ENCODE measurements around the gene DHRS3. TPM values are rescaled to one million over a fixed set of nuclear protein-coding genes. Genes with fewer than 3 reads are reported as not detected.

DHRS3 gene
- total RNA-seq, 2 experiments from 2014 or later = 45.5 to 45.7 TPM

DNA sequence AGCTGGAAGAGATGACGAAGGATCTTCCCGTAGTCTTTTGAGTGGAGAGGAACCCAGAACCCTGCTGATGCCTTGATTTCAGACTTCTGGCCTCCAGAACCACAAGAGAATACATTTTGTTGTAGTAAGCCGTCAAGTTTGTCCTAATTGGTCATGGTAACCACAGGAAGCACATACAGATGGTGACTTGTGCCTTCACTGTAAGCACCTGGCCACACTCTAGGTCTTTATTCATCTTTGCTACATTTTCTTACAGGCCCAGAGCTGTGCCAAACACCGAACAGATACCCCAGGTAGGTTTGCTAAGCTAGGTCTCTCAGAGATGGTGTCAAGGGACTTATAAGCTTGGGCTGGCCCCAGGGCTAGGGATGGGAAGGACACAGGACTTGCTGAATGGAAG, 4.8 kb downstream of the DHRS3 start:
- intact Hi-C loops (cut with micrococcal nuclease) = no loop called here
- Mint-ChIP-seq H3K4me3 (no peak overlapping the region), H3K9me3 (no peaks in the 10 kb centered on the region), H3K27me3 (ENCODE audit: low read depth) (no peaks in the 10 kb centered on the region), H3K36me3 (ENCODE audit: low read depth) (peaks cover 32% of the 10 kb centered on the region), H3K27ac (no peak overlapping the region), H3K4me1 (ENCODE audit: low read depth) (peaks cover 68% of the 10 kb centered on the region)
- CTCF ChIA-PET = interaction anchor here (0.6 to 2.3 kb wide), 2 partner anchors 11 to 258 kb away, joined by 3 to 7 read pairs; no protein-coding TSS in a partner anchor
- DNase-seq = no peak

DNA sequence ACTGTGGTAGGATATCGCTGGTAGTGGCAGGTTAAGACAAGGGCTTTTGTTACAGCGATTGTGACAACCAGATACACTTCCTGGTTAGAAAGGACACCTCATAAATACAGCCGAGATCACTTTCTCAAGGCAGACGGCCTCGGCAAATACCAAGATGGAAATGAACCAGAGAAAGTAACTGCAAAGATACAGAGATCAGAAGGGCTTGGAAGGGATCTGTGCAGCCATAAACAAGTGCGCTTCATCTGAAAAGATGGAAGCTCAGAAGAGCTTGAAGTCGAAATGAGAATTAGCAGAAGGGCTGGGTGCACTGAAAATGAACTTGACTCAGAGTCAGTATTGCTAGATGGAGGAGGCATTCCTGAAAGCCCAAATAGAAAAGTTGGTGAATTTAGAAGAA, 7.1 kb downstream of the DHRS3 start:
- Mint-ChIP-seq H3K27me3 (ENCODE audit: low read depth) (no peaks in the 10 kb centered on the region), H3K9me3 (peaks cover 10% of the 10 kb centered on the region), H3K4me1 (ENCODE audit: low read depth) (peaks cover 81% of the 10 kb centered on the region), H3K36me3 (ENCODE audit: low read depth) (peaks cover 47% of the 10 kb centered on the region), H3K27ac (no peak overlapping the region), H3K4me3 (no peak overlapping the region)
- CTCF ChIA-PET = no interaction called here
- DNase-seq = no peak
- intact Hi-C loops (cut with micrococcal nuclease) = no loop called here

GRCh38 chr1:12610305-12610935, 7.6 kb downstream of the DHRS3 start:
- Mint-ChIP-seq H3K4me3 (no peak overlapping the region), H3K36me3 (ENCODE audit: low read depth) (peaks cover 44% of the 10 kb centered on the region), H3K27ac (no peak overlapping the region), H3K4me1 (ENCODE audit: low read depth) (peaks cover 79% of the 10 kb centered on the region), H3K27me3 (ENCODE audit: low read depth) (no peaks in the 10 kb centered on the region), H3K9me3 (peaks cover 10% of the 10 kb centered on the region)
- CTCF ChIA-PET = interaction anchor here (0.7 kb wide), 1 partner anchor 465 kb away, joined by 3 read pairs; no protein-coding TSS in a partner anchor
- intact Hi-C loops (cut with micrococcal nuclease) = no loop called here
- DNase-seq = no peak

DNA sequence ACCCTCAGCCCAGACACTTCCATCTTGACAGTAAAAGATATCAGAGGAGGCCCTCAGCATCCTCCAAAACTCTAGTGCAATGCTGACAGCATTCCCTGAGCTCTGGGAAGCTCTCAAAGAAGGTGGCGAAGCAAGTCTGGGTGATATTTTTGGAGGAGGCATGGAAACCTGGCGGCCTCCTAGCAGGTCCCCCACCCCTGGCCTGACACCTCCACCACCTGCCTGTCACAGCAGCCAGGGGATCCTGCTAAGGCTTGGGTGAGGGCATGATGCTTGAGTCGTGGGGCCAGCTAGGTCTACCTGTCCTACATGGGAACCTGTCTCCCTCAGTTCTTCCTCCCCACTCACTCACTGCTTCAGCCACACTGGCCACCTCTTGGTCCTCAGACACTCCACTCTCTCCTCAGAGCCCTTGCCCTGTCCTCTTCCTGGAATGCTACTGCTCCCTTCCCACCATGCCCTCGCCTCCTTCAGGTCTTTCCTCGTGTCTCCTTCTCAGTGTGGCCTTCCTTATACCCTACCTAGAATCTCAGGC, 8.5 kb downstream of the DHRS3 start:
- Mint-ChIP-seq H3K9me3 (peaks cover 10% of the 10 kb centered on the region), H3K4me1 (ENCODE audit: low read depth) (peaks cover 77% of the 10 kb centered on the region), H3K27me3 (ENCODE audit: low read depth) (no peaks in the 10 kb centered on the region), H3K36me3 (ENCODE audit: low read depth) (peaks cover 40% of the 10 kb centered on the region), H3K27ac (no peak overlapping the region), H3K4me3 (no peak overlapping the region)
- CTCF ChIA-PET = no interaction called here
- DNase-seq = no peak
- intact Hi-C loops (cut with micrococcal nuclease) = no loop called here

DNA sequence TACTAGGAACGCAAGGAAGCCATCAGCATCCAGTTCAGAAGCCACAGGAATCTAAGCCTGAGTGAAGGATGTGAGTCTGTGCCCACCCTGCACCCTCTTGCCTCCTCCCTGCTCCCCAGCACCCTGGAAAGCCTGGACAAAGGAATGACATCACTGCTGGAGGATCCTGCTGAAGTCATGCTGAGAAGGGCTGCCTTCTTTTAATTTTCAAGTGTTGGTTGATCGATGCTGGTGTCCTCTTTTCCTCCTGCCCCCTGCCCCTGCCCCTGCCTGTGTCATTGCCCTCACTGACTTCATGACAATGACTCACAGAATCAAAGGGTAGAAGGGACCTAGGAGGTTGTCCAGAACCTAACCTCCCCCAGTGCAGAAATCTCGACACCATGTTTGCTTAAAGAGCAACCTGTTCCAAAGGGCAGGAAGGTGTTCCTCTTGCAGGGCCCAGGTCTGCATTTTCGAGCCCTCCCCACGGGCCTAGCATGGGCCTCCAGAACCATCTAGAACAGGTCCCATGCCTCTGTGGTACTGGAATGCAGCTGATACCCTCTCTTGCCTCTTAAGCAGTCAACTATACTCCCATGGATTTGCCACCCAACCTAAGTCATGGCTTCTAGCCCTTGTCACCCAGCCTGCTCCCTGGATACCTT, 9.6 kb downstream of the DHRS3 start:
- Mint-ChIP-seq H3K4me3 (no peak overlapping the region), H3K36me3 (ENCODE audit: low read depth) (peaks cover 48% of the 10 kb centered on the region), H3K27ac (no peak overlapping the region), H3K4me1 (ENCODE audit: low read depth) (peaks cover 79% of the 10 kb centered on the region), H3K9me3 (peaks cover 10% of the 10 kb centered on the region), H3K27me3 (ENCODE audit: low read depth) (no peaks in the 10 kb centered on the region)
- intact Hi-C loops (cut with micrococcal nuclease) = no loop called here
- CTCF ChIA-PET = no interaction called here
- no peak for DNase-seq

DNA sequence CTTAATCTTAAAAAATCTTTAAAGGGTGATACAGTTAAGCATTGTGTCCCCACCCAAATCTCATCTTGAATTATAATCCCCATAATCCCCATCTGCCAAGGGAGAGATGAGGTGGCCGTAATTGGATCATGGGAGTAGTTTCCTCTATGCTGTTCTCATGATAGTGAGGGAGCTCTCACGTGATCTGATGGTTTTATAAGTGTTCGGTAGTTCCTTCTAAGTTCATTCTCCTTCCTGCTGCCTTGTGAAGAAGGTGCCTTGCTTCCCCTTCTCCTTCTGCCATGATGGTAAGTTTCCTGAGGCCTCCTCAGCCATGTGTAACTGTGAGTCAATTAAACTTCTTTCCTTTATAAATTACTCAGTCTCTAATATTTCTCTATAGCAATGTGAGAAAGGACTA, 10.7 kb downstream of the DHRS3 start:
- Mint-ChIP-seq H3K9me3 (peaks cover 10% of the 10 kb centered on the region), H3K27ac (no peak overlapping the region), H3K4me1 (ENCODE audit: low read depth) (peaks cover 81% of the 10 kb centered on the region), H3K27me3 (ENCODE audit: low read depth) (no peaks in the 10 kb centered on the region), H3K4me3 (no peak overlapping the region), H3K36me3 (ENCODE audit: low read depth) (peaks cover 43% of the 10 kb centered on the region)
- no peak for DNase-seq
- CTCF ChIA-PET = interaction anchor here (1.7 kb wide), 1 partner anchor 9 kb away, joined by 7 read pairs; no protein-coding TSS in a partner anchor
- intact Hi-C loops (cut with micrococcal nuclease) = no loop called here

GRCh38 chr1:12604986-12605385, 13.0 kb downstream of the DHRS3 start:
- H3K9me3 Mint-ChIP-seq = peaks cover 10% of the 10 kb centered on the region
- no peak for DNase-seq
- no peak overlapping the region for H3K4me3 Mint-ChIP-seq
- peaks cover 76% of the 10 kb centered on the region for H3K4me1 Mint-ChIP-seq (ENCODE audit: low read depth)
- intact Hi-C loops (cut with micrococcal nuclease) = loop anchor here (1.0 to 5.0 kb wide), 8 partner anchors 13 to 309 kb away; partner anchors contain the start of gene DHRS3
- no peaks in the 10 kb centered on the region for H3K27me3 Mint-ChIP-seq (ENCODE audit: low read depth)
- H3K27ac Mint-ChIP-seq = peak overlapping the region; percentile 79
- H3K36me3 Mint-ChIP-seq (ENCODE audit: low read depth) = peaks cover 35% of the 10 kb centered on the region
- CTCF ChIA-PET = interaction anchor here (0.6 to 2.0 kb wide), 2 partner anchors 11 to 134 kb away, joined by 3 to 14 read pairs; partner anchors contain the start of gene DHRS3

- peaks cover 33% of the 10 kb centered on the region for H3K36me3 Mint-ChIP-seq (ENCODE audit: low read depth)
- CTCF ChIA-PET = interaction anchor here (0.6 to 2.0 kb wide), 2 partner anchors 12 to 134 kb away, joined by 3 to 14 read pairs; partner anchors contain the start of gene DHRS3
- H3K4me3 Mint-ChIP-seq = peak overlapping the region; percentile 10
- peak; percentile 90 for DNase-seq
- peaks cover 71% of the 10 kb centered on the region for H3K4me1 Mint-ChIP-seq (ENCODE audit: low read depth)
- H3K9me3 Mint-ChIP-seq = peaks cover 10% of the 10 kb centered on the region
- no peaks in the 10 kb centered on the region for H3K27me3 Mint-ChIP-seq (ENCODE audit: low read depth)
- intact Hi-C loops (cut with micrococcal nuclease) = loop anchor here (1.0 to 5.0 kb wide), 8 partner anchors 14 to 308 kb away; partner anchors contain the start of gene DHRS3
- H3K27ac Mint-ChIP-seq = peak overlapping the region; percentile 79
Observed at GRCh38 chr1:12604114-12604874, 13.7 kb downstream of the DHRS3 start.

GRCh38 chr1:12603224-12603623, 14.8 kb downstream of the DHRS3 start:
- CTCF ChIA-PET = interaction anchor here (0.9 to 2.0 kb wide), 2 partner anchors 13 to 161 kb away, joined by 3 to 14 read pairs; partner anchors contain the start of gene DHRS3
- Mint-ChIP-seq H3K27ac (peak overlapping the region; percentile 30), H3K4me3 (no peak overlapping the region), H3K4me1 (ENCODE audit: low read depth) (peaks cover 65% of the 10 kb centered on the region), H3K9me3 (peaks cover 10% of the 10 kb centered on the region), H3K27me3 (ENCODE audit: low read depth) (no peaks in the 10 kb centered on the region), H3K36me3 (ENCODE audit: low read depth) (peaks cover 28% of the 10 kb centered on the region)
- no peak for DNase-seq
- intact Hi-C loops (cut with micrococcal nuclease) = loop anchor here (5.0 kb wide), 1 partner anchor 196 kb away; no protein-coding TSS in a partner anchor

- H3K4me1 Mint-ChIP-seq (ENCODE audit: low read depth) = peaks cover 68% of the 10 kb centered on the region
- no peak overlapping the region for H3K4me3 Mint-ChIP-seq
- CTCF ChIA-PET = interaction anchor here (0.9 to 1.6 kb wide), 2 partner anchors 12 to 161 kb away, joined by 3 to 7 read pairs; no protein-coding TSS in a partner anchor
- DNase-seq = no peak
- intact Hi-C loops (cut with micrococcal nuclease) = loop anchor here (5.0 kb wide), 1 partner anchor 195 kb away; no protein-coding TSS in a partner anchor
- peaks cover 8% of the 10 kb centered on the region for H3K9me3 Mint-ChIP-seq
- H3K36me3 Mint-ChIP-seq (ENCODE audit: low read depth) = peaks cover 23% of the 10 kb centered on the region
- no peaks in the 10 kb centered on the region for H3K27me3 Mint-ChIP-seq (ENCODE audit: low read depth)
- H3K27ac Mint-ChIP-seq = no peak overlapping the region
Observed at GRCh38 chr1:12602659-12603024, 15.4 kb downstream of the DHRS3 start.

DNA sequence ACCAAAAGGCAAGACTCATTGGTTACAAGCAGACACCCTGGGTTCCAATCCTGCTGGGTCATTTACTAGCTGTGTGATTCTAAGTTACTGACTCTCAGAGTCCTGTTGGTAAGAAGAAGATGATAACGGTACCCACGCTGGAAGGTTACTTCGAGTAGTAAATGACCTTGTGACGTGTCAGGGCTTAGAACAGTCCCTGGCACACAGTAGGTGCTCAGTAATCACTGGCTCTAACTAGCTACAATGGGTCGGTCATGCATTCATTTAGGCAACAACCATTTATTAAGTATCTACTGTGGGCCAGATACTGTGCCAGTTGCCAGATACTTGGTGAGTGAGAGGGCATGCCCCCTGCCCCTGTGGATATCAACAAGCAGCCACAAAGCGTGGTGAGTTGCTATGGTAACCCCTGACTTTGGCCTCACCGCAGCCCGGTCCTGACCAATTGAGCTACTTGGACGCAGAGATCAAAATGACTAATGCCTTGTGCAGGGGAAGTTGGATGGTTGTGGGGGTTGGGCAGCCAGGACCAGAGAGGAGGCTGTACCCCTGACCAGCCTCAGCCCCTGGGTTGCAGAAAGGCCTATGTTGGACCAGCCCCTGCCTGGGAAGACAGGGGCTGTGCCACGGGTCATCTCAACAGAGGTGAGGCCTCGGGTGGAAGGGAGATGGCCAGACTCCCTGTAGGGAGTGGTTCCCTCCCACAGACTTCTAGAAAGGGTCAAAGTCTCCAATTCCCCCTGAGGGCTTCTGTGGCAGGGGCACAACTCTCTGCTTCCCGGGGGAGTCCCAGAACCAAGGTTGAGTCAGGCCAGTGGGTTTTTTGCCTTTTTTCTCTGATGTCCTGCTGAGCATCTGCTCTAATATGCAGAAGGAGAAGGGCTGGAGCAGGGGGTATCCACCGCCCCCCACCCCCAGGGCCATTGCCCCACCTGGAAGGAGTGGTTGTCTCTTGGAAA, 16.0 kb downstream of the DHRS3 start:
- Mint-ChIP-seq H3K27ac (no peak overlapping the region), H3K27me3 (ENCODE audit: low read depth) (no peaks in the 10 kb centered on the region)
- no peak for DNase-seq

More for the DNA sequence above, 16.0 kb downstream of the DHRS3 start:
- intact Hi-C loops (cut with micrococcal nuclease) = loop anchor here (1.0 to 5.0 kb wide), 2 partner anchors 17 to 195 kb away; no protein-coding TSS in a partner anchor
- Mint-ChIP-seq H3K4me1 (ENCODE audit: low read depth) (peaks cover 68% of the 10 kb centered on the region), H3K9me3 (peaks cover 3% of the 10 kb centered on the region), H3K36me3 (ENCODE audit: low read depth) (peaks cover 17% of the 10 kb centered on the region), H3K4me3 (no peak overlapping the region)
- CTCF ChIA-PET = interaction anchor here (0.6 to 2.1 kb wide), 11 partner anchors 10 to 274 kb away, joined by 3 to 8 read pairs (median 3); partner anchors contain the start of gene DHRS3
